Keratinocyte (primary cell): Measurements from ENCODE around the gene SMYD2. TPM values are rescaled to one million over a fixed set of nuclear protein-coding genes. Genes with fewer than 3 reads are reported as not detected.

Experiments used
- DNase-seq: peaks from one replicate; pipeline ENCODE4 v3.0.0-alpha.2; 2011; ENCODE audit warnings: low read depth, missing footprints, low spot score
- FAIRE-seq: peaks from 2 replicates; lab custom pipeline; 2011; peaks lifted over from hg19 to GRCh38; lab: Jason Lieb, UNC
- H2AFZ ChIP-seq: 2 replicates; pipeline ENCODE4 v1.6.0; 2012; ENCODE audit warnings: low read length, control low read depth, inconsistent platforms; ENCODE audit not compliant: control insufficient read depth
- H3K27ac ChIP-seq: 2 replicates; pipeline ENCODE4 v1.5.1; 2011; ENCODE audit warnings: low read length; ENCODE audit not compliant: control insufficient read depth, insufficient read depth
- H3K27me3 ChIP-seq: 3 replicates; pipeline ENCODE4 v1.6.0; 2011; ENCODE audit warnings: low read length; ENCODE audit not compliant: control insufficient read depth, insufficient read depth; ENCODE audit errors: extremely low read depth
- H3K36me3 ChIP-seq, 2 experiments: 2 replicates in 1 of 2; 3 replicates in 1 of 2; pipeline ENCODE4 v1.5.1; 2011; ENCODE audit warnings: low read length in 2 of 2, mild to moderate bottlenecking in 1 of 2; ENCODE audit not compliant: control insufficient read depth in 2 of 2, insufficient read depth in 2 of 2; ENCODE audit errors: extremely low read depth in 1 of 2
- H3K4me1 ChIP-seq: 3 replicates; pipeline ENCODE4 v1.5.1; 2011; ENCODE audit warnings: low read length; ENCODE audit not compliant: control insufficient read depth, insufficient read depth; ENCODE audit errors: extremely low read depth
- H3K4me2 ChIP-seq: 3 replicates; pipeline ENCODE4 v1.6.0; 2011; ENCODE audit warnings: low read depth, low read length; ENCODE audit not compliant: control insufficient read depth, insufficient read depth; ENCODE audit errors: extremely low read depth
- H3K4me3 ChIP-seq, 3 experiments: fragments of 200-600 bp in 1 of 3; sonication (generic) in 1 of 3; 2 replicates in 2 of 3; 3 replicates in 1 of 3; pipeline ENCODE4 v1.5.1; 2011 to 2016; ENCODE audit warnings: low read length in 3 of 3, mild to moderate bottlenecking in 3 of 3, control low read depth in 2 of 3, inconsistent platforms in 1 of 3, low read depth in 1 of 3, mixed read lengths in 1 of 3, mixed run types in 1 of 3, moderate library complexity in 1 of 3; ENCODE audit not compliant: control insufficient read depth in 2 of 3, insufficient read depth in 2 of 3; ENCODE audit errors: extremely low read depth in 1 of 3
- H3K79me2 ChIP-seq: 2 replicates; pipeline ENCODE4 v1.6.0; 2012; ENCODE audit warnings: low read length; ENCODE audit not compliant: control insufficient read depth, insufficient read depth
- H3K9ac ChIP-seq: 3 replicates; pipeline ENCODE4 v1.6.0; 2011; ENCODE audit warnings: low read length; ENCODE audit not compliant: control insufficient read depth, insufficient read depth; ENCODE audit errors: extremely low read depth
- H3K9me1 ChIP-seq: 3 replicates; pipeline ENCODE4 v1.6.0; 2011; ENCODE audit warnings: low read length; ENCODE audit not compliant: control insufficient read depth, insufficient read depth; ENCODE audit errors: extremely low read depth
- H3K9me3 ChIP-seq: 2 replicates; pipeline ENCODE4 v1.5.1; 2012; ENCODE audit warnings: low read depth, low read length; ENCODE audit not compliant: control insufficient read depth
- H4K20me1 ChIP-seq: 3 replicates; pipeline ENCODE4 v1.6.0; 2011; ENCODE audit warnings: low read length; ENCODE audit not compliant: control insufficient read depth, insufficient read depth; ENCODE audit errors: extremely low read depth
- EZH2 ChIP-seq: IDR thresholded peaks from one replicate; pipeline ENCODE4 v1.6.1; 2012; ENCODE audit warnings: inconsistent platforms, mild to moderate bottlenecking, low read length, moderate library complexity
- dilution Hi-C: fragments of 300-500 bp; cut with MboI; formaldehyde crosslinking; loops from one replicate; pipeline ENCODE4 v1.7.0; 2020; ENCODE audit warnings: low sequenced_read_pairs; ENCODE audit not compliant: extremely low pct_ligation_motif_present
- polyA plus RNA-seq, 5 experiments: library from polyadenylated mRNA; depleted of rRNA in 3 of 5; stranded (reverse) in 3 of 5; stranded (forward) in 1 of 5; unstranded in 1 of 5; fragments of >200 nt; gene quantifications; 1 replicate in 1 of 5; 2 replicates in 3 of 5; 3 replicates in 1 of 5; pipeline versions ENCODE4 v1.2.1 to v1.2.3, GENCODE V29; 2011 to 2012; ENCODE audit warnings: missing spikeins in 2 of 5, low read depth in 1 of 5, low replicate concordance in 1 of 5
- TF ChIP-seq, protein P1 (sequence below), 3 experiments: IDR thresholded peaks in 1 of 3; conservative IDR thresholded peaks in 1 of 3; optimal IDR thresholded peaks in 1 of 3; 2 replicates in 2 of 3; 3 replicates in 1 of 3; pipeline versions ENCODE3 to v1.5.1; 2011; ENCODE audit warnings: low read length in 3 of 3, mild to moderate bottlenecking in 3 of 3, moderate library complexity in 2 of 3, control low read depth in 1 of 3, inconsistent platforms in 1 of 3; ENCODE audit not compliant: insufficient read depth in 2 of 3; ENCODE audit errors: extremely low read depth in 1 of 3

Gene SMYD2
- polyA plus RNA-seq, 1 donor (not counting 4 experiments of a cell fraction or from before 2014, with no cell fraction given), result 75.5 TPM

DNA sequence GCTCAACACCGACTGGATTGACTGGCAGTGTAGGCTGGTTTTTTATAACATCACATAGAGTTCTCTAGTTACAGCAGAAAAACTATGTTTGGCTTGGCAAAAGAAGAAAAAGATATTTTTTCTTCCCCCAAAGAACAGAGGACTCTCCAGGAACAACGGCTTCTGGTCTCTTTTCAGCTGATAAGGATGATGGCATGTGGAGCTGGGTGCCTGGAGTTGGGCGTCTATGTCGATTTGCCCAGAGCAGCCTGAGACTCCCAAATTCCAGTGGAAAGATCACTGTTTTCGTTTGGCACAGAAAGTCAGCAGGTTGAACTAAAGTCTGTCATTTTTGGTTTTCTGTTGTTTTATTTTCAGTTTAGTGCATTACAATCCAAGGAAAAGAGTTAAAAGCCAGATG is 91.1 kb downstream of the SMYD2 start:
- DNase-seq, result no peak
- FAIRE-seq, result no peak
- H3K9me3 ChIP-seq, result no peaks in the 10 kb centered on the region
- peaks cover 9% of the 10 kb centered on the region for H3K79me2 ChIP-seq
- no peak overlapping the region for H3K9ac ChIP-seq
- H3K9me1 ChIP-seq, result no peaks in the 10 kb centered on the region
- no peak overlapping the region for H3K27ac ChIP-seq
- no peak overlapping the region for H3K4me2 ChIP-seq
- no peak overlapping the region for H2AFZ ChIP-seq
- no peaks in the 10 kb centered on the region for H3K27me3 ChIP-seq
- H3K4me1 ChIP-seq, result no peaks in the 10 kb centered on the region
- TF ChIP-seq, protein P1, sequence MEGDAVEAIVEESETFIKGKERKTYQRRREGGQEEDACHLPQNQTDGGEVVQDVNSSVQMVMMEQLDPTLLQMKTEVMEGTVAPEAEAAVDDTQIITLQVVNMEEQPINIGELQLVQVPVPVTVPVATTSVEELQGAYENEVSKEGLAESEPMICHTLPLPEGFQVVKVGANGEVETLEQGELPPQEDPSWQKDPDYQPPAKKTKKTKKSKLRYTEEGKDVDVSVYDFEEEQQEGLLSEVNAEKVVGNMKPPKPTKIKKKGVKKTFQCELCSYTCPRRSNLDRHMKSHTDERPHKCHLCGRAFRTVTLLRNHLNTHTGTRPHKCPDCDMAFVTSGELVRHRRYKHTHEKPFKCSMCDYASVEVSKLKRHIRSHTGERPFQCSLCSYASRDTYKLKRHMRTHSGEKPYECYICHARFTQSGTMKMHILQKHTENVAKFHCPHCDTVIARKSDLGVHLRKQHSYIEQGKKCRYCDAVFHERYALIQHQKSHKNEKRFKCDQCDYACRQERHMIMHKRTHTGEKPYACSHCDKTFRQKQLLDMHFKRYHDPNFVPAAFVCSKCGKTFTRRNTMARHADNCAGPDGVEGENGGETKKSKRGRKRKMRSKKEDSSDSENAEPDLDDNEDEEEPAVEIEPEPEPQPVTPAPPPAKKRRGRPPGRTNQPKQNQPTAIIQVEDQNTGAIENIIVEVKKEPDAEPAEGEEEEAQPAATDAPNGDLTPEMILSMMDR (optimal IDR thresholded peaks at IDR 0.05 in 1 of 3, IDR thresholded peaks at IDR 0.05 in 1 of 3, conservative IDR thresholded peaks at IDR 0.05 in 1 of 3; ENCODE audit: extremely low read depth in 1 of 3, insufficient read depth in 2 of 3, low read length in 3 of 3), result no peak
- TF ChIP-seq EZH2, result no peak
- dilution Hi-C loops, result no loop called here
- H3K4me3 ChIP-seq, result no peak overlapping the region
- peaks cover 31 to 37% of the 10 kb centered on the region in 2 experiments for H3K36me3 ChIP-seq
- no peaks in the 10 kb centered on the region for H4K20me1 ChIP-seq

DNA sequence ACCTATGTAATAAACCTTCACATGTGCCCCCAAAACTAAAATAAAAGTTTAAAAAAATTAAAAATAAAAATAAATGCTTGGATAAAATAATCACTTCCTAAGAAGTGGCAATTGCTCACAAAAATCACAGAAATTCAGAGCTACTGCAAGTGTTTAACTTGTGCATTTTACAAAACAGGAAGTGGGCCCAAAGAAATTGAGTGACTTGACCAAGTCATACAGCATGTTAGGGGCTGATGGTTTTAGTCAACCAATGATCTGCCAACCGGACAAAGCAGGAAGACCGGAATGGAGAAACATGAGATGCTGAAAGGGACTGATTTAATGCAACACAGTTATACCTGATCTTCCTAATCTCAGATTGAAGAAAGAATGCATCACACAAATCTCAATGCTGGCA is 96.5 kb downstream of the SMYD2 start:
- Histone ChIP-seq H3K27ac (peak overlapping the region; percentile 11), H3K9me3 (no peaks in the 10 kb centered on the region), H3K36me3 (peaks cover 16 to 19% of the 10 kb centered on the region in 2 experiments), H3K27me3 (no peaks in the 10 kb centered on the region), H3K4me1 (peaks cover 43% of the 10 kb centered on the region), H3K9me1 (no peaks in the 10 kb centered on the region), H3K4me2 (no peak overlapping the region), H2AFZ (no peak overlapping the region), H3K4me3 (no peak overlapping the region), H4K20me1 (no peaks in the 10 kb centered on the region), H3K79me2 (peaks cover 14% of the 10 kb centered on the region), H3K9ac (no peak overlapping the region)
- dilution Hi-C loops, result no loop called here
- no peak for TF ChIP-seq EZH2
- TF ChIP-seq, protein P1 (optimal IDR thresholded peaks at IDR 0.05 in 1 of 3, IDR thresholded peaks at IDR 0.05 in 1 of 3, conservative IDR thresholded peaks at IDR 0.05 in 1 of 3; ENCODE audit: extremely low read depth in 1 of 3, insufficient read depth in 2 of 3, low read length in 3 of 3), result no peak
- DNase-seq (no peak), FAIRE-seq (no peak)
